Activated naive CD4-positive, alpha-beta T cell treated with anti-CD3 and anti-CD28 coated beads, Interleukin-2, amount 50 U/mL, for 16 hours (primary cell): ENCODE measurements around the gene COASY.
"Not testable (repeated sequence)": the region's sequence is repeated elsewhere in the genome, so short reads cannot be mapped to it uniquely, and the experiment has no call there.

ENCODE experiments used
- DNase-seq: peaks from one replicate; pipeline ENCODE4 v3.0.0-alpha.2; 2020

Gene COASY

DNA sequence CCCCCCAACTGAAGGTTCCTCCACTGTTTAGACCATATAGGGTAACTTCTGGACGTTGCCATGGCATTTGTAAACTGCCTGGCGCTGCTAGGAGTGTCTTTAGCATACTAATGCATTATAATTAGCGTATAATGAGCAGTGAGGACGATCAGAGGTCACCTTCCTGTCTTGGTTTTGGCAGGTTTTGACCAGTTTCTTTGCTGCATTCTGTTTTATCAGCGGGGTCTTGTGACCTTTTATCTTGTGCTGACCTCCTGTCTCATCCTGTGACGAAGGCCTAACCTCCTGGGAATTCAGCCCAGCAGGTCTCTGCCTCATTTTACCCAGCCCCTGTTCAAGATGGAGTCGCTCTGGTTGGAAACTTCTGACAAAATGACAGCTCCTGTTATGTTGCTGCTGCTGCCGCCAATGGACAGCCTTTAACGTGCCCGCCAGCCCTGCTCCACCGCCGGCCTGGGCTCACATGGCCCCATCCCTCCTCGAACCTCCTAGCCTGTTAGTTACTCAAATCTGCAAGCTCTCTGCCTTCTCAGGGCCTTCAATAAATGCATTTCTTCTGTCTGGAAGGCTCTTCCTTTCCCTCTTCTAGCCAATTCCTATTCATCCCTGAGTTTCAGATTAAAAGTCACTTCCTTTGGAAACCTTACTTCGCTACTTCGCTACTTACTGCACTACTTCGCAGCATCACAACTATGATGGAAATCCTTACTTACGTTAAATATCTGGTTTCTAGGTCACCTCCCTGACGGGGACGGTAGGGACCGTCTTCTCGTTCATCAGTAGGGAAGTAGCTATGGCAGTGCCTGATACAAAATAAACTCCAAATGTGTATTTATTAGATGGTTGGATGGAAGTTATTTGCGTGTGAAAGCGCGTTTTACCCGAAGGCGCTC, 26.5 kb upstream of the COASY start:
- DNase-seq = no peak

DNA sequence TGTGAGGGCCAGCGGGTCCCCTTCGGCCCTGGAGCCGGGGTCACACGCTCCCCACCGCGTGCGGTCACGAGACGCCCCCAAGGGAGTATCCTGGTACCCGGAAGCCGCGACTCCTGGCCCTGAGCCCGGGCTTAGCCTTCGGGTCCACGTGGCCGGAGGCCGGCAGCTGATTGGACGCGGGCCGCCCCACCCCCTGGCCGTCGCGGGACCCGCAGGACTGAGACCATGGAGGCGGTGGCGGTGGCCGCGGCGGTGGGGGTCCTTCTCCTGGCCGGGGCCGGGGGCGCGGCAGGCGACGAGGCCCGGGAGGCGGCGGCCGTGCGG, 25.9 kb upstream of the COASY start, which contains the start of gene NAGLU:
NAGLU (plus strand) TSS at position 194 of the 324 bp plus-strand sequence; CDS start at position 226, 32 bp downstream.
- DNase-seq = peak; percentile 84

- DNase-seq = peak; percentile 74
These were observed 25.4 kb upstream of the COASY start for GRCh38 chr17:42536372-42537155.

DNA sequence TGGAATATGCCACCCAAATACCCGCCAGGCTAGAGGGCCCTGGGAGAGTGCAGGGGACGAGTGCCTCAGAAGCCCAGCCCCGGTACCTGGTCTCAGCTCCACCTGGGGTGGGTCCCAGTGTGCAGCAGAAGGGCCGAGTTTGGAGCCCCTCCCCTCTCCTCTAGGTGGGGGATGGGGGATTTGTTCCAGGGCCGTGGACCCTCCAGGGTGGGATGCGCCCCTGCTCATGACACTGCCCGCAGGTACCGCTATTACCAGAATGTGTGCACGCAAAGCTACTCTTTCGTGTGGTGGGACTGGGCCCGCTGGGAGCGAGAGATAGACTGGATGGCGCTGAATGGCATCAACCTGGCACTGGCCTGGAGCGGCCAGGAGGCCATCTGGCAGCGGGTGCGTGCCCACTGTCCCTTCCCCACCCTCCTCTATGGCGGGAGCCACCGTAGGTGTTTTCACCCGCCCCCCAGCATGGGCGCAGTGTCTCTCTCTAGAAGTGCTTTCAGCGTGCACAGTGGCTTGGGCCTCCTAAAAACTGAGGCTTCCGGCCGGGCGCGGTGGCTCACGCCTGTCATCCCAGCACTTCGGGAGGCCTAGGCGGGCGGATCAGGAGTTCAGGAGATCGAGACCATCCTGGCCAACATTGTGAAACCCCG, 24.7 kb upstream of the COASY start:
- DNase-seq = no peak

DNA sequence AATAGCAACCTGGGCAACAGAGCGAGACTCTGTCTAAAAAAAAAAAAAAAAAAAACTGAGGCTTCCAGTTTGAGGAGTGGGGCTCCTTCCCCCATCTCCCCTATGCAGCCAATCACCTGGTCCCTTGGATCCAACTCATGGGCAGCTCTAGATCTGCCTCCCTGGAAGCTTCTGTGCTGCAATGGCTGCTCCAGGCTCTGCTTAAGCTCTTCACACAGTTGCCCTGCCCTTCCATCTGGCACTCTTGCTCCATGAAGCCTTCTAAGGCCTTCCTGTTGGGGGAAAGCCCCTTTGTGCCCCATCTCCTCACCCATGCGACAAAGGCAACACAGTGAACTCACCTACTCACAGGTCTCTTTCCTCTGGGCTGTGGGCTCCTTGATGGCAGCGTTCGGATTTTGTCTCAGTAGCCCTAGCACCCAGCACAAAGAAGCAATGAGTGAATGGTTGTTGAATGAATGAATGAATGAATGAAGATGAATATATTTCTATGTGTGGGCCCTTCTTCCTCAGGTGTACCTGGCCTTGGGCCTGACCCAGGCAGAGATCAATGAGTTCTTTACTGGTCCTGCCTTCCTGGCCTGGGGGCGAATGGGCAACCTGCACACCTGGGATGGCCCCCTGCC, 24.0 kb upstream of the COASY start:
- DNase-seq = no peak

DNA sequence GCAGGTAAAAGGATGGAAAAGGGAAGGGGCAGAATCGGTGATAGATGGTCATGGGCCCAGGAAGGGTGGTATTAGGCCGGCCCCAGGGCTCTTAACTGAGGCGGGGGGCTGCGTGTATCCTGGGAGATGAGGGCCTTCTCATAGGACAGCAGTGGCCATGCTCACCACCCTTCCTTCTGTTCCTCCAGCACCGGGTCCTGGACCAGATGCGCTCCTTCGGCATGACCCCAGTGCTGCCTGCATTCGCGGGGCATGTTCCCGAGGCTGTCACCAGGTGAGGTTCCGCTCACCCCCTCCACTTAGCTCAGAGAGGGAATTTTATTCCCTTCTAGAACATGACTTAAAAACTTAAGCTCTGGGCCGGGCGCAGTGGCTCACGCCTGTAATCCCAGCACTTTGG, 23.5 kb upstream of the COASY start:
- DNase-seq = no peak

- DNase-seq = not testable (repeated sequence)
These were observed 21.4 kb upstream of the COASY start for GRCh38 chr17:42540558-42540957.

DNA sequence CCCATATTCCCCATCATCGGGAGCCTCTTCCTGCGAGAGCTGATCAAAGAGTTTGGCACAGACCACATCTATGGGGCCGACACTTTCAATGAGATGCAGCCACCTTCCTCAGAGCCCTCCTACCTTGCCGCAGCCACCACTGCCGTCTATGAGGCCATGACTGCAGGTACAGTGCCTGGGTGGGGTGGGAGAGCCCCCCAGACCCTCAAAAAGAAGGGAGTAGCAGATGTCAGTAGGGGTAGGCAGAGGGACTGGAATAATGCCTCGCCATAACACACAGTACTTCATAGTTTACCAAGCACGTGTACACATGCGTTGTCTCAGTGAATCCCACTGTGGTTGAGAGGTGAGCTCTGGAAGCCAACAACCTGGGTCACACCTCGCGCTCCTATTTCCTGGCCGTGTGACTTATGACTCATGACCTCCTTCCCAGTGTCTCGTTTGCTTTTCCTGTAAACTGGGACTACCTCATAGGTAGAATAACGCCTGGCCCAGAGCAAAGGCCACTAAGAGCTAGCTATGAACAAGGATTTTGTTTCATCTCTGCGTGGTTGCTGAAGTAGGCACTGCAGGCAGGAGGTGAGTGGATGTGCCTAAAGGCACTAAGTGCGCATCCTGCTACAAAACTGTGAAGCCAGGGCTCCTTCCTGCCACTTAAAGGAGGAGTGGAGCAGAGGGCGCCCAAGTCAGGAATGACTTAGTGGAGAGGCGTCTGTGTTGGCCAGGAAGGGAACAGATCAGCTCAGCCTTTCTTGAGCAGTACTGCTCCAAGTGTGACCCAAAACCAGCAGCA, 20.7 kb upstream of the COASY start:
- no peak for DNase-seq

DNA sequence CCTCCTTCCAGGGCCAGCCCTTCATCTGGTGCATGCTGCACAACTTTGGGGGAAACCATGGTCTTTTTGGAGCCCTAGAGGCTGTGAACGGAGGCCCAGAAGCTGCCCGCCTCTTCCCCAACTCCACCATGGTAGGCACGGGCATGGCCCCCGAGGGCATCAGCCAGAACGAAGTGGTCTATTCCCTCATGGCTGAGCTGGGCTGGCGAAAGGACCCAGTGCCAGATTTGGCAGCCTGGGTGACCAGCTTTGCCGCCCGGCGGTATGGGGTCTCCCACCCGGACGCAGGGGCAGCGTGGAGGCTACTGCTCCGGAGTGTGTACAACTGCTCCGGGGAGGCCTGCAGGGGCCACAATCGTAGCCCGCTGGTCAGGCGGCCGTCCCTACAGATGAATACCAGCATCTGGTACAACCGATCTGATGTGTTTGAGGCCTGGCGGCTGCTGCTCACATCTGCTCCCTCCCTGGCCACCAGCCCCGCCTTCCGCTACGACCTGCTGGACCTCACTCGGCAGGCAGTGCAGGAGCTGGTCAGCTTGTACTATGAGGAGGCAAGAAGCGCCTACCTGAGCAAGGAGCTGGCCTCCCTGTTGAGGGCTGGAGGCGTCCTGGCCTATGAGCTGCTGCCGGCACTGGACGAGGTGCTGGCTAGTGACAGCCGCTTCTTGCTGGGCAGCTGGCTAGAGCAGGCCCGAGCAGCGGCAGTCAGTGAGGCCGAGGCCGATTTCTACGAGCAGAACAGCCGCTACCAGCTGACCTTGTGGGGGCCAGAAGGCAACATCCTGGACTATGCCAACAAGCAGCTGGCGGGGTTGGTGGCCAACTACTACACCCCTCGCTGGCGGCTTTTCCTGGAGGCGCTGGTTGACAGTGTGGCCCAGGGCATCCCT, 18.5 kb upstream of the COASY start:
- no peak for DNase-seq

DNA sequence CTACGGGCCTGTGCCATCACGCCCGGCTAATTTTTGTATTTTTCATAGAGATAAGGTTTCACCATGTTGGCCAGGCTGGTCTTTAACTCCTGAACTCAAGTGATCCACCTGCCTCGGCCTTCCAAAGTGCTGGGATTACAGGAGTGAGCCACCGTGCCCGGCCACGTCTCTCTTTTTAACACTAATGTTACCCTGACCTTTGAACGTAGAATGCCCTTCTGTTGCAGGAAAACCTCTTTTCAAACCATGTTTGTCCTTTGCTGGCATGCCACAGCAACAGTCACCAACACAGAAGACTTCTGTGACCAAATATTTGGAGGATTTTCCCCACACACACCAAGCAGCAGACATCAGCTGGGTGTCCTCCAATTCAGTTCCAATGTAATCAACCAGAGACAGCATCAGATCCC, 17.1 kb upstream of the COASY start:
- no peak for DNase-seq

- not testable (repeated sequence) for DNase-seq
These were observed 16.0 kb upstream of the COASY start for GRCh38 chr17:42545755-42546505.

DNA sequence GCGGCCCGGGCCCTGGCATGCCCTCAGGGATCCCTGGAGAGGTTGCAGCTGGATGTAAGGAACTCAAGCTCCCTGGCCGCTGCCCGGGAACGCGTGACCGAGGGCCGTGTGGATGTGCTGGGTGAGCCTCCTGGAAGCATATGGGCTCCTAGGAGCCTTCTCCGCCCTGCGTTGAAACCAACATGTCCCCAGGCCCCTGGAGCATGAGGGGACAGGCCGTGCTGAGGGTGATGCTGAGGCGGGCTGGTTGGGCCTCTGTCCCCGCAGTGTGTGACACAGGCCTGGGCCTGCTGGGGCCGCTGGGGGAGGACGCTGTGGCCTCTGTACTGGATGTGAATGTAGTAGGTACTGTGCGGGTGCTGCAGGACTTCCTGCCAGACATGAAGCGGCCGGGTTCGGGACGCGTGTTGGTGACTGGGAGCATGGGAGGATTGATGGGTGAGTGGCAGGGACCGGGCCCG, 14.9 kb upstream of the COASY start:
- DNase-seq = no peak

DNA sequence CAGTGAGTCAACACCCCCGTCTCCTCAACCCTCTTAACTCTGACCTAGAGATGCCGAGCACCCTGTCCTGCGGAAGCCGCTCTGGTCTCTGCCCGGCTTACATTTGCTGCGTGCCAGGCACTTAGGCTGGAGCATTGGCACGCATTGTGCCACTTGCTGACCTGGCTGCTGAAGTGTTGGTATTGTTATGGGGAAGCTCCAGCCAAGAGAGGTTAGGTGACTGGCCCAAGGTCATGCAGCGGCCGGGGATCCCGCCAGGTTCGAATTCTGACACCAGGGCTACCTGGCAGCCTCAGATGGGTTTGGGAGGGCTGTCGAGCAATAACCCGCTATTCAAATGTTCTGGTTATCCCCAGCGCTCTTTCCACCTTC, 14.3 kb upstream of the COASY start:
- DNase-seq = no peak

DNA sequence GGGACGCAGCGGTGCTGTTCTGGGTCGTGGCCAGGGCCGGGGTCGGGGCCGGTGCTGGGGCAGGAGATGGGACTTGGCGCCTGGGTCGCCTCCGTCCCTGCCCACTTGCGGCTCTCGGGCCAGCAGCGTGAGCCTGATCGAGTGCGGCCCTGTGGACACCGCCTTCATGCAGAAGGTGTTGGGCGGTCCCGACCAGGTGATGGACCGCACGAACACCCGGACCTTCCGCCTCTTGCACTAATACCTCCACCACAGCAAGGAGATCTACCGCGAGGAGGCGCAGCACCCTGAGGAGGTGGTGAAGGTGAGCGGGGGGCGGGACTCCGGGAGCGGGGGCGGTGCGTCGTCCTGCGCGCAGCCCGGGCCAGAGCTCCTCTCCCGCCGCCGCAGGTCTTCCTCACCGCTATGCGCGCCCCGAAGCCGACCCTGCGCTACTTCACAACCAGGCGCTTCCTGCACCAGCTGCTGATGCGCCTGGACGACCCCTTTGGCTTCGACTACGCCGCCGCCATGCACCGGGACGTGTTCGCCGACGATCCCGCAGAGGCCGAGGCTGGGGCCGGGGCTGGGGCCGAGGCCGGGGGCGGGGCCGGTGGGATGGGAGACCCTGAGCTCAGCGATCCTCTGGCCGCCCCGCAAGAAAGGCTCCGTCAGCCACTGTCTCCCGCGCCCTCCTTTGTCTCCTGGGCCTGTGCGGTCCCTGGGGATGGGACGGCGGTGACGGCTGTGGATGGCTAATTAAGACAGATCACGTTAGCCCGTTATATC, 13.7 kb upstream of the COASY start:
- DNase-seq = peak; percentile 85

- no peak for DNase-seq
These were observed 12.8 kb upstream of the COASY start for GRCh38 chr17:42548993-42549755.

DNA sequence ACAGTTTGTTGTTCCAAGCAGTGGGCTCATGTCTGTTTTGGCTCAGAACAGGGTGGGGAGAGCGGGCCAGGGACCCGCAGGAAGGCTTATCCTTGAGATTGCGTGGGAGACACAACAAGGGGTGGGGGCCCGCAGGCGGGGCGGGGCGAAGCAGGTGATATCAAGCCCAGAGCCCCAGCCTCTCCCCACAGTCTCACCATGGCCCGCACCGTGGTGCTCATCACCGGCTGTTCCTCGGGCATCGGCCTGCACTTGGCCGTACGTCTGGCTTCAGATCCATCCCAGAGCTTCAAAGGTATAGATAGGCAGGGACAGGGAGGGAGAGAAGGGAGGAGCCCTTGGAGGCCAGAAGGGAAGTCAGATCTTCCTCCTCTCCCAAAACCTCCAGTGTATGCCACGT, 9.2 kb upstream of the COASY start, which contains the start of gene HSD17B1:
HSD17B1 (plus strand) TSS at position 188 of the 400 bp plus-strand sequence; CDS start at position 199, 11 bp downstream.
- not testable (repeated sequence) for DNase-seq

DNA sequence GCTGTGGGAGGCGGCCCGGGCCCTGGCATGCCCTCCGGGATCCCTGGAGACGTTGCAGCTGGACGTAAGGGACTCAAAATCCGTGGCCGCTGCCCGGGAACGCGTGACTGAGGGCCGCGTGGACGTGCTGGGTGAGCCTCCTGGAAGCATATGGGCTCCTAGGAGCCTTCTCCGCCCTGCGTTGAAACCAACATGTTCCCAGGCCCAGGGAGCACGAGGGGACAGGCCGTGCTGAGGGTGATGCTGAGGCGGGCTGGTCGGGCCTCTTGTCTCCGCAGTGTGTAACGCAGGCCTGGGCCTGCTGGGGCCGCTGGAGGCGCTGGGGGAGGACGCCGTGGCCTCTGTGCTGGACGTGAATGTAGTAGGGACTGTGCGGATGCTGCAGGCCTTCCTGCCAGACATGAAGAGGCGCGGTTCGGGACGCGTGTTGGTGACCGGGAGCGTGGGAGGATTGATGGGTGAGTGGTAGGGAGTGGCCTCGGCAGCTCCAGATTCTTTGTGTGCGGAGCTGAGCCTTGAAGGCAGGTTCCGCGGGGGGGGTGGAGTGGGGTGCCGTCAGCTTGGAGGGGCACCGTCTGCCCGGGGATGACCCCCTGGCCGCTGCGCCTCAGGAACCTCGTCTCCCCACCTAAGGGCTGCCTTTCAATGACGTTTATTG, 8.7 kb upstream of the COASY start:
- no peak for DNase-seq

GRCh38 chr17:42553866-42554249, 8.1 kb upstream of the COASY start:
- no peak for DNase-seq
